Panc1 (cell line): Measurements from ENCODE around the gene BBS9.

ENCODE experiments used
- CTCF ChIP-seq: fragments of 450-650 bp; IDR thresholded peaks from 2 replicates; pipeline ENCODE4 v1.5.1; 2017; ENCODE audit warnings: mild to moderate bottlenecking
- POLR2AphosphoS5 ChIP-seq: IDR thresholded peaks from 2 replicates; pipeline ENCODE4 v1.6.1; 2012; ENCODE audit warnings: mild to moderate bottlenecking, low read depth, low read length, moderate library complexity
- SIN3A ChIP-seq: IDR thresholded peaks from 2 replicates; pipeline ENCODE4 v1.6.1; 2012; ENCODE audit warnings: low read depth, mild to moderate bottlenecking, low read length, moderate library complexity, borderline replicate concordance; ENCODE audit not compliant: insufficient read depth

- TF ChIP-seq POLR2AphosphoS5 (no peak), CTCF (no peak), SIN3A (no peak)
Observed at GRCh38 chr7:33179519-33179918, 50.2 kb downstream of the BBS9 start.
